ENCODE results near the gene PDGFA.
"Not testable (repeated sequence)": the region's sequence is repeated elsewhere in the genome, so short reads cannot be mapped to it uniquely, and the experiment has no call there.

Gene PDGFA

DNA sequence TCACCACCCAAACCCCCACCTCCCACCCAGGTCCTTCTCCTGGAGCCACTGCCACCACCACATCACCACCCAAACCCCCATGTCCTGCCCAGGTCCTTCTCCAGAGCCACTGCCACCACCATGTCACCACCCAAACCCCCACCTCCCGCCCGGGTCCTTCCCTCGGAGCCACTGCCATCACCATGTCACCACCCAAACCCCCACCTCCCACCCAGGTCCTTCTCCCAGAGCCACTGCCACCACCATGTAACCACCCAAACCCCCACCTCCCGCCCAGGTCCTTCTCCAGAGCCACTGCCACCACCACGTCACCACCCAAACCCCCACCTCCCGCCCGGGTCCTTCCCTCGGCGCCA lies 31.9 kb upstream of the PDGFA start:
- DNase-seq = not testable (repeated sequence)

DNA sequence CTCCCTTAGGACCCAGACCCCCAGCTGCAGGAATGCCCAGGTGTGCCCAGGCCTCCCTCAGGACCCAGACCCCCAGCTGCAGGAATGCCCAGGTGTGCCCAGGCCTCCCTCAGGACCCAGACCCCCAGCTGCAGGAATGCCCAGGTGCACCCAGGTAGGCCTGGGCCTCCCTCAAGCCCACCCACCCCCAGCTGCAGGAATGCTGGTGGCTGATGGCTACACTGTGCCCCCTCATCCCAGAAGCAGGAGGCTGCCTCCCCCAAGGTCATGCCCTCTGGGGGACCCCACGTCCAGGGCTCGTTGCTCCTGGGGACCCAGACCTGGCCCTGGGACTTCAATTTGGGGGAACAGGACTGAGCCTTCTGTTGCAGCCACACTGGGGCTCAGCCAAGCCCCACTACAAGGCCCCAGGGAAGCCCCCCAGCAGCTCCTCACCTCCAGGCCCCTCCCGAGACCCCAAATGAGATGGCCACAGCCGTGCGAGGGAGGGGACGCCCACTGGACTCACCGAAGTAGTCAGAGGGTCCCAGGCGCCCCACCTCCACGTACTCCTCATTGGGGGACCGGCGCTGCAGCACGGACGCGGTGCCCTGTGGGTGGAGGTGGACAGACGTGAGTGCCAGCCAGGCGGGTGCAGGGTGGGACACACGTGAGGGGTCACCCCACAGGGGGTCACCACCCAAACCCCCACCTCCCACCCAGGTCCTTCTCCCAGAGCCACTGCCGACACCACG lies 31.4 kb upstream of the PDGFA start:
- DNase-seq = no peak

- no peak for DNase-seq
Observed at GRCh38 chr7:549891-550625, 30.4 kb upstream of the PDGFA start.

- no peak for DNase-seq
Observed at GRCh38 chr7:549066-549890, 29.6 kb upstream of the PDGFA start.

- no peak for DNase-seq
Observed at GRCh38 chr7:548401-548800, 28.8 kb upstream of the PDGFA start.

DNA sequence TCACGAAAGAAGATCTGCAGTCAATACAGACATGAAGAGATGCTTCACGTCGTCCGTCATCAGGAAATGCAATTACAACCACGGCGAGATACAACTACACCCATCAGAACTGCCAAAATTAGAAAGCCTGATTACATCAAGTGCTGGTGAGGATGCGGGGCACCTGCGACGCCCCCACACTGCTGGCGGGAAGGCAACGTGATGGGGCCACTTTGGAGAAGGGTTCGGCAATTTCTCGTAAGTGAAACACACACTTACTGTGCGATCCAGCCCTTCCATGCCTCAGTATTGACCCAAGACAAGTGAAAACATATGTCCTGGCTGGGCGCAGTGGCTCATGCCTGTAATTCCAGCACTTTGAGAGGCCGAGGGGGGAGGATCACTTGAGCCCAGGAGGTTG lies 25.8 kb upstream of the PDGFA start:
- DNase-seq = no peak

- DNase-seq = no peak
Observed at GRCh38 chr7:544338-545221, 24.9 kb upstream of the PDGFA start.

GRCh38 chr7:543501-544337 lies 24.1 kb upstream of the PDGFA start:
- DNase-seq = no peak

- no peak for DNase-seq
Observed at GRCh38 chr7:542713-543500, 23.3 kb upstream of the PDGFA start.

DNA sequence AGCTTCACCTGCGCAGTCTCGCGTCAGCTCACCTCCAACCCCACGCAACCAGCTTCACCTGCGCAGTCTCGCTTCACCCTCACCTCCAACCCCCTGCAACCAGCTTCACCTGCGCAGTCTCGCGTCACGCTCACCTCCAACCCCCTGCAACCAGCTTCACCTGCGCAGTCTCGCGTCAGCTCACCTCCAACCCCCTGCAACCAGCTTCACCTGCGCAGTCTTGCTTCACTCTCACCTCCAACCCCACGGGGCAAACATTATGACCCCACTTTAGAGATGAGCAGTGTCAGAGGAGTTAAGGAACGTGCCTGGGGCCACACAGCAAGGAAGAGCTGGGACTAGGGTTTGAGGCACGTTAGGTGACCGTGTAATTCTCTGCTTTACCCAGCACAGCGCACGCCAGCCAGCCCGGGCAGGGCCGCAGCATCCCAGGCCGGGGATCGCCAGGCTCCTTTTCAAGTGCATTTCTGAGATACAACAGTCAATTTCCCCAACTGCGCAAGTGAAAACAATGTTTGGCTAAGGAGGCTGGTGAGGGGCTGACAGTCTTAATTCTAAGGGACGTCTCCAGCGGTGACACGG lies 22.6 kb upstream of the PDGFA start:
- no peak for DNase-seq

- DNase-seq = no peak
Observed at GRCh38 chr7:541661-542060, 22.0 kb upstream of the PDGFA start.

DNA sequence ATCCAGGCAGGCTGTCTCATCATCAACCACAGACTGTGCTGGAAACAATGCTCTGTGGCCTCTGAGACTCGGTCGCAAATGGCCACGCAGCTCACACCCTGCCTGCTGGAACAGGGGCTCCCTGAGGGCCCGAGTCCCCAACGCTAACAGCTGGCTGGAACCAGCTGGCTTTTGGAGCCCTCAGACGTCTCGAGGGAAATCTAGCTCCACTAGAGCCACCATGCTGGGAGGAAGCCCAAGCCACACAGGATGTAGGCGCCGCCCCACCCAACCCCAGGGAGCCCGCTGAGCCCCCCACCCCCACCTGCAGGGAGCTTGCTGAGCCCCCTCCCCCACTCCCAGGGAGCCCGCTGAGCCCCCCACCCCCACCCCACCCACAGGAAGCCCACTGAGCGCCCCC lies 21.4 kb upstream of the PDGFA start:
- DNase-seq = no peak

DNA sequence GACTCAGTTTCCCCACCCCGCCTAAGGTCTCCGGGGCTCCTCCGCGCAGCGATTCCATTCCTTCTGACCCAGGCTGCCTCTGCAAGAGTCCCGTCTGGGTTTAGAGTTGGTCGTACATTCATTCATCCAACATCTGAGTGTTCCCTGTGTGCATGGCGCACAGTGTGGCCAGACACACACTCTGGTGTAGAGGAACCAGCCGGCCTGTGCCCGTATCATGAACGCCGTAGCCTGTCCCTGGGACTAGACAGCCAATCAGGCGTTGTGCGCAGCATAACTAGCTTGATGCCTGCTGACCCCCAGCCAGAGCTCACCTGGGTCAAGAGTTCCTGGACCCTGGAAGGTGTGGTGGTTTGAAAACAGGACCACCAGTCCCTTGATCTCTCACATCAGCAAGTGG lies 20.9 kb upstream of the PDGFA start:
- DNase-seq = no peak

DNA sequence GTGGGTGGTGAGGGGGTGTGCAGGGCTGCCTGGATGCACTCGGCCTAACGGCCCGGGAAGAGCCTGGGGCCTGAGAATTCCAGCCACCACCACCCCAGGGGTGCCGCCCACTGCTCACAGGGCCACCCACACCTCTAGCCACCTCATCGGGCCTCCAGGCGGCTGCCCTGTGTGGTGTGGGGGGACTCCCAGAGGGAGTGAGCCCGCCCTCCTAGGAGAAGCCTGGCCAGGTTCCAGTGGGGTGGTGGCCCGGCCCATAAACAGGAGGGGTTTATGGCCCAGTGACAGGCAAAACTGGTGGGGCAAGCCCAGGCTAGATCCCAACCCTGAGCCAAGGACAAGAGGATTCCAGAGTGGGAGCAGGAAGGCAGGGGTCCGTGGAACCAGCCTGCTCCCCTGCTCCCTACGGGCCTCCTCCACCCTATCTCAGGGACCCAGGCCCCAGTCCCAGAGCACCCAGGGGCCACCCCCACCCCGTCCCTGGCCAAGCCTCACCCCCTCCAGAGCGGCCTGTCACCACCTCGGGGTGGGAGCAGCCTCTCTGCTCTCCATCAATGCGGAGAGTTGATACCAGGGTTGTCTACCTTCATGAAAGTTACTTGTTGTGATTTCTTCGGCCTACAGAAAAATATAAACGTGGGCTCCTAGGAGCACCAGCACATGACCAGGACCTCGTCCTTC lies 20.2 kb upstream of the PDGFA start:
- no peak for DNase-seq

DNA sequence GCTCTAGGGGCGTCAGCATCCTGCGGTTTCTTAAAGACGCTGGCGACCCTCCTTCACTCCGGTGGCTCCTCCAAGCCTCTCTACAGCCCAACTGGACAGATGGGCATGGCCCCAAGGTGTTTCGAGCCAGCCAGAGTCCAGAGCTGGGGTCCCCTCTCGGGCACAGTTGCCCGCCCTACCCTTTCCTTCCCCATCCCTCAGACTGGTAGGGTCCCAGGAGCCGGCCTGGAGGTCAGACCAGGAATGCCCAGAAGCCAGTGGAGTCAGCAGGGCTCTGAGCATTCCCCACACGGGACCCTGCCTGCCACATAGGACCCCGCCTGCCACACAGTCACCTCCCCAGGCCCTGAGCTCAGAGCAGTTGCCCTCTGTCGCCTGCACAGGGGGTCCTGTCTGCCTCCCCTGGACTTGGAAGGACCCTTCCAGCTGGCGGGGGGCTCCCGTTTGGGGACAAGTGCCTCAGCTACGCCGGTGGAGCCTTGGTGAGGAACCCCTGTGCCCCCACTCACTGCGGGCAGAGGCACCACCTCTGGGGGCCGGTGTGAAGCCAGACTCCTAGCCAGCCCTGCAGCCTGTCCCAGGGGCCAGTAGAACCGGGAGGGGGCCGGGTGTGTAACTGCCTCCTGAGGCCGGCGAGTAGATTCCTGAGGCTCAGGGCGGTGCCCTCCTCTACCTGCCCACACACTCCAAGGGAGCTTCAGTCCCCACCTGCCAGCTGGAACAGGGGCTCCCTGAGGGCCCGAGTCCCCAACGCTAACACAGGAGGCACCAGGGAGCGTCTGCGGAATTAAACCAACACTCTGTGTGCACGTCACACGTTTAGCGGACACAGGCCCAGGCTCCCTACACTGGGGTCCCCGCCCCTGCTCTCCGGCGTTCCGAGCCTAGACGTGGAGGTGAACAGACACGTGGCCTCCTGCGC lies 19.4 kb upstream of the PDGFA start:
- no peak for DNase-seq

DNA sequence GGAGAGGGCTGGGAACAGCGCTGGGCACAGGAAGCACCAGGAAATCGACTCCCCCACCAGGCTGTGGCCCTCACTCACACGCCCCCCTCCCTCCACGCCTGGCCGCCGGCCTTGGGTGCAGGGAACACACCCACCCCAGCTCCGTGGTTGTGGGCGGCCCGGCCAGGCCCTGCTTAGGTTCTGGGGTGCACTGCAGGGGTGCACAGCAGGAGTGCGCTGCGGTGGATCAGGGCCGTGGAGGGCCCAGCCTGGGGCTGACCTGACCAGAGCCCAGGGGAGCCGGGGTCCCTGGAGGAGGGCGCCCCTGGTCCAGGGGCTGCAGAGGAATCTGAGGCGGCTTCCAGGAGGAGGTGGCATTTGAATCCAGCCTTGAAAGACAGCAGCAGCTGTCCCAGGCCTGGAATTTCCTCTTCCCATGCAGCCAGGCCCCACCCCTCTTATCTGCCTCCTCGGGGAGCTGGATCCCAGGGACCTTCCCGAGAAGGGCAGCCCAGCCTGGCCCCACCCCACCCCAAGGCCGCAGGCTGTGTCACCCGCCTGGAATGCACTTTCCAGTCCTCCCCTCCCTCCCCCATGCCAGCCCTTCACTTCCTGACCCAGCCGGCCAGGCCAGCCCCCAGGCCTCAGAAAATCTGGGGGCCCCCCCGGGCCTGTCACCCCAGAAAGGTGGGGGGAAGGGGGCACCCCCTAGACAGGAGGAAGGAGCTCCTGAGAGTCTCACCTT lies 18.4 kb upstream of the PDGFA start:
- DNase-seq = no peak

DNA sequence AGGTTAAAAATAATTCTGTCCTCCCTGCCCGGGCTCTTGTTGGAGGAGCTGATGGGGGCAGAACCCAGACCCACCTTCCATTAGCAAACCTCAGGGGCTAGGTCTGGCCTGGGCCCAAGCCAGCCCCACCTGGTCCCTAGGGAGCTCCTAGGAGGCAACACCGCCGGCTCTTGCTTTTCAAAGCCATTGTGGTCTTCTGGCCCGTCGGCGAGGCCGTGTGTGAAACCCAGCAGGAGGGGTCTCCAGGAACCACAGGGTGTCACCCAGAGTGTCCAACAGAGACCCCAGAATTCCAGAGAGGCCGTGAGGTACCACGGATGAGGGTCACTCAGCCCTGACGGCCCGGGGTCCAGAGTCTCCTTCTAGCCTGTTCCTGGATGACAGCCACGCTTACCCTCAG lies 16.6 kb upstream of the PDGFA start:
- DNase-seq = no peak

- no peak for DNase-seq
Observed at GRCh38 chr7:534959-535358, 15.3 kb upstream of the PDGFA start.

Data from NCI-H1436 (cell line).